HCT116 (cell line): ENCODE data around the gene FOXN3.

ENCODE experiments used
- CBX3 ChIP-seq: IDR thresholded peaks from 2 replicates; pipeline ENCODE4 v1.6.1; 2012; ENCODE audit warnings: low read depth
- CEBPB ChIP-seq: IDR thresholded peaks from 2 replicates; pipeline ENCODE4 v1.6.1; 2012; ENCODE audit warnings: low read depth
- CTCF ChIP-seq, 3 experiments: fragments of 200-600 bp in 1 of 3; sonication (generic) in 1 of 3; IDR thresholded peaks in 2 of 3; conservative IDR thresholded peaks in 1 of 3; 2 replicates each; pipeline ENCODE4 v1.5.1; 2012 to 2017; ENCODE audit warnings: low read depth in 2 of 3, low read length in 2 of 3, antibody characterized with exemption in 1 of 3, borderline replicate concordance in 1 of 3, control low read depth in 1 of 3, mild to moderate bottlenecking in 1 of 3, mixed read lengths in 1 of 3, mixed run types in 1 of 3, moderate library complexity in 1 of 3; ENCODE audit not compliant: insufficient read depth in 1 of 3
- ELF1 ChIP-seq: IDR thresholded peaks from 2 replicates; pipeline ENCODE4 v1.6.1; 2012; ENCODE audit warnings: low read depth, borderline replicate concordance
- FOSL1 ChIP-seq: IDR thresholded peaks from 2 replicates; pipeline ENCODE4 v1.6.1; 2012; ENCODE audit warnings: low read depth
- MAX ChIP-seq: IDR thresholded peaks from 2 replicates; pipeline ENCODE4 v1.6.1; 2012
- POLR2AphosphoS5 ChIP-seq: IDR thresholded peaks from 2 replicates; pipeline ENCODE4 v1.6.1; 2011; ENCODE audit warnings: mild to moderate bottlenecking, low read depth, low read length, moderate library complexity
- RAD21 ChIP-seq: IDR thresholded peaks from 2 replicates; pipeline ENCODE4 v1.6.1; 2012; ENCODE audit warnings: low read depth, mild to moderate bottlenecking
- REST ChIP-seq: IDR thresholded peaks from 2 replicates; pipeline ENCODE4 v1.6.1; 2012; ENCODE audit warnings: low read depth
- SIN3A ChIP-seq: IDR thresholded peaks from 2 replicates; pipeline ENCODE4 v1.6.1; 2012; ENCODE audit warnings: low read depth
- YY1 ChIP-seq: IDR thresholded peaks from 2 replicates; pipeline ENCODE4 v1.6.1; 2011; ENCODE audit warnings: low read length, low read depth, moderate library complexity, mild to moderate bottlenecking; ENCODE audit not compliant: insufficient replicate concordance; ENCODE audit errors: extremely low read depth
- ZNF274 ChIP-seq: fragments of 200-500 bp; sonication (Bioruptor generic); IDR thresholded peaks from 2 replicates; pipeline ENCODE4 v1.6.1; 2014; ENCODE audit warnings: mild to moderate bottlenecking, low read depth, low read length, inconsistent platforms

- TF ChIP-seq CTCF (IDR thresholded peaks at IDR 0.05 in 2 of 3, conservative IDR thresholded peaks at IDR 0.05 in 1 of 3; ENCODE audit: borderline replicate concordance in 1 of 3, insufficient read depth in 1 of 3, low read depth in 2 of 3, low read length in 2 of 3) (no peak), REST (no peak), YY1 (no peak), FOSL1 (no peak), CEBPB (no peak), ELF1 (no peak), ZNF274 (no peak), MAX (no peak), CBX3 (no peak), SIN3A (no peak), RAD21 (no peak), POLR2AphosphoS5 (no peak)
These were observed 1.9 kb downstream of the FOXN3 start for GRCh38 chr14:89415159-89415558.
